Cardiac muscle cell (in vitro differentiated cells and primary cell): Measurements from ENCODE around the gene TBX4. TPM values are rescaled to one million over a fixed set of nuclear protein-coding genes. Genes with fewer than 3 reads are reported as not detected.
"Not testable (repeated sequence)": the region's sequence is repeated elsewhere in the genome, so short reads cannot be mapped to it uniquely, and the experiment has no call there.

ENCODE experiments used
- DNase-seq, 2 donors: peaks; one replicate each; pipeline versions ENCODE4 v3.0.0 to v3.0.0-alpha.2; 2010 to 2017; ENCODE audit warnings: low read depth in 1 of 2, low spot score in 1 of 2
- H3K27ac ChIP-seq: fragments of 200-600 bp; sonication (generic); 2 replicates; pipeline ENCODE4 v1.5.1; 2016
- H3K27me3 ChIP-seq: fragments of 200-600 bp; sonication (generic); 2 replicates; pipeline ENCODE4 v1.6.0; 2016; ENCODE audit warnings: control low read depth
- H3K36me3 ChIP-seq: fragments of 200-600 bp; sonication (generic); 2 replicates; pipeline ENCODE4 v1.5.1; 2016; ENCODE audit warnings: control low read depth
- H3K4me1 ChIP-seq: fragments of 200-600 bp; sonication (generic); 2 replicates; pipeline ENCODE4 v1.8.1; 2017; ENCODE audit warnings: low read depth, mild to moderate bottlenecking, mixed run types
- H3K4me3 ChIP-seq: fragments of 200-600 bp; sonication (generic); 2 replicates; pipeline ENCODE4 v1.5.1; 2016; ENCODE audit warnings: mild to moderate bottlenecking
- H3K9me3 ChIP-seq: fragments of 200-600 bp; sonication (generic); 2 replicates; pipeline ENCODE4 v1.5.1; 2017; ENCODE audit warnings: low read depth, mild to moderate bottlenecking, control low read depth
- CTCF ChIP-seq: IDR thresholded peaks from 2 replicates; pipeline ENCODE4 v1.5.1; 2012; ENCODE audit warnings: low read depth, mild to moderate bottlenecking, low read length
- polyA plus RNA-seq: library from polyadenylated mRNA; unstranded; fragments of >200 nt; fragmentation: Nextera tagmentation; extraction: Ambion mirVana; gene quantifications from 2 replicates; pipeline ENCODE4 v1.2.1, GENCODE V29; 2016
- total RNA-seq: library from RNA; depleted of rRNA; stranded (reverse); fragments of >200 nt; gene quantifications from 2 replicates; pipeline ENCODE4 v1.2.3, GENCODE V29; 2016

The TBX4 gene
- total and polyA plus RNA-seq, 2 experiments from 2014 or later, result 0.54 to 1.6 TPM

GRCh38 chr17:61426482-61427304, 25.5 kb upstream of the TBX4 start:
- no peak for TF ChIP-seq CTCF
- Histone ChIP-seq H3K36me3 (no peaks in the 10 kb centered on the region), H3K9me3 (no peaks in the 10 kb centered on the region), H3K4me1 (no peaks in the 10 kb centered on the region), H3K27me3 (peaks cover 32% of the 10 kb centered on the region), H3K27ac (no peak overlapping the region), H3K4me3 (no peak overlapping the region)
- DNase-seq, result no peak

- Histone ChIP-seq H3K9me3 (no peaks in the 10 kb centered on the region), H3K36me3 (no peaks in the 10 kb centered on the region), H3K4me3 (no peak overlapping the region), H3K27me3 (peaks cover 23% of the 10 kb centered on the region), H3K4me1 (no peaks in the 10 kb centered on the region), H3K27ac (no peak overlapping the region)
- no peak for TF ChIP-seq CTCF
- no peak for DNase-seq
These were observed 24.7 kb upstream of the TBX4 start for GRCh38 chr17:61427567-61427966.

GRCh38 chr17:61429274-61429673, 22.9 kb upstream of the TBX4 start:
- no peaks in the 10 kb centered on the region for H3K9me3 ChIP-seq
- peaks cover 6% of the 10 kb centered on the region for H3K27me3 ChIP-seq
- H3K4me3 ChIP-seq, result no peak overlapping the region
- DNase-seq, result no peak
- H3K27ac ChIP-seq, result no peak overlapping the region
- TF ChIP-seq CTCF, result no peak
- no peaks in the 10 kb centered on the region for H3K36me3 ChIP-seq
- H3K4me1 ChIP-seq, result no peaks in the 10 kb centered on the region

- H3K27ac ChIP-seq, H3K27me3 ChIP-seq: not testable (repeated sequence)
These were observed 22.4 kb upstream of the TBX4 start for GRCh38 chr17:61429831-61430230.

GRCh38 chr17:61431594-61432311, 20.5 kb upstream of the TBX4 start:
- Histone ChIP-seq H3K4me3 (no peak overlapping the region), H3K27me3 (no peaks in the 10 kb centered on the region), H3K27ac (no peak overlapping the region), H3K36me3 (no peaks in the 10 kb centered on the region), H3K4me1 (no peaks in the 10 kb centered on the region), H3K9me3 (no peaks in the 10 kb centered on the region)
- no peak for DNase-seq
- TF ChIP-seq CTCF, result no peak

More at GRCh38 chr17:61429831-61430230, 22.4 kb upstream of the TBX4 start:
- not testable (repeated sequence) for H3K36me3 ChIP-seq, H3K4me3 ChIP-seq, H3K9me3 ChIP-seq, H3K4me1 ChIP-seq, DNase-seq

- no peaks in the 10 kb centered on the region for H3K36me3 ChIP-seq
- H3K9me3 ChIP-seq, result no peaks in the 10 kb centered on the region
- no peak overlapping the region for H3K4me3 ChIP-seq
- no peak for TF ChIP-seq CTCF
- DNase-seq, result no peak
- H3K4me1 ChIP-seq, result no peaks in the 10 kb centered on the region
- no peak overlapping the region for H3K27ac ChIP-seq
- no peaks in the 10 kb centered on the region for H3K27me3 ChIP-seq
These were observed 15.9 kb upstream of the TBX4 start for GRCh38 chr17:61436273-61436672.
